H1 (cell line): Measurements from ENCODE around the gene KRT12. TPM values are rescaled to one million over a fixed set of nuclear protein-coding genes. Genes with fewer than 3 reads are reported as not detected.
A peak's percentile ranks its signal among the peaks of the same experiment; 100 is the strongest.

Experiments used
- CTCF ChIA-PET: fragments of 300-600 bp; sonication (Branson Sonifier 250); formaldehyde crosslinking; loops from one replicate; lab custom pipeline; 2021; ENCODE audit not compliant: partially characterized antibody; lab: Charles Lee
- POLR2A ChIA-PET: fragments of 300-600 bp; sonication (Branson Sonifier 250); formaldehyde crosslinking; loops from one replicate; lab custom pipeline; 2021; ENCODE audit warnings: inconsistent platforms; ENCODE audit not compliant: partially characterized antibody; lab: Charles Lee
- DNase-seq, 2 experiments: peaks; one replicate each; pipeline versions ENCODE4 v3.0.0 to v3.0.0-alpha.2; 2010 to 2022; ENCODE audit warnings: low spot score in 2 of 2, low read depth in 1 of 2, mixed read lengths in 1 of 2
- FAIRE-seq: peaks from 2 replicates; lab custom pipeline; 2011; peaks lifted over from hg19 to GRCh38; lab: Jason Lieb, UNC
- H2AFZ ChIP-seq: 2 replicates; pipeline ENCODE4 v1.8.1; 2012; ENCODE audit warnings: low read length, inconsistent platforms
- H2AK5ac ChIP-seq: 2 replicates; pipeline ENCODE4 v1.6.1; 2013; ENCODE audit warnings: low read depth, low read length
- H2BK120ac ChIP-seq: replicated peaks from 2 replicates; pipeline ENCODE3; 2013; ENCODE audit warnings: low read depth, low read length, inconsistent platforms
- H2BK12ac ChIP-seq: 2 replicates; pipeline ENCODE4 v1.6.1; 2013; ENCODE audit warnings: low read depth, low read length
- H2BK15ac ChIP-seq: 2 replicates; pipeline ENCODE4 v1.6.1; 2013; ENCODE audit warnings: low read length
- H2BK20ac ChIP-seq: 2 replicates; pipeline ENCODE4 v1.6.1; 2013; ENCODE audit warnings: low read length
- H2BK5ac ChIP-seq: 2 replicates; pipeline ENCODE4 v1.6.1; 2013; ENCODE audit warnings: low read depth, low read length
- H3K14ac ChIP-seq: 2 replicates; pipeline ENCODE4 v1.6.1; 2013; ENCODE audit warnings: inconsistent platforms; ENCODE audit not compliant: insufficient read length
- H3K18ac ChIP-seq: 2 replicates; pipeline ENCODE4 v1.6.1; 2013; ENCODE audit warnings: low read length; ENCODE audit errors: extremely low read depth
- H3K23ac ChIP-seq: 2 replicates; pipeline ENCODE4 v1.6.1; 2013; ENCODE audit warnings: inconsistent platforms; ENCODE audit not compliant: insufficient read length
- H3K23me2 ChIP-seq: 2 replicates; pipeline ENCODE4 v1.6.1; 2013; ENCODE audit warnings: low read depth, low read length
- H3K27ac ChIP-seq: 2 replicates; pipeline ENCODE4 v1.6.1; 2011; ENCODE audit warnings: low read depth, low read length, inconsistent platforms
- H3K27me3 ChIP-seq, 4 experiments: replicated peaks in 1 of 4; 1 replicate in 1 of 4; 2 replicates in 3 of 4; pipeline versions ENCODE4 v1.6.1 to v1.8.1; 2011 to 2013; ENCODE audit warnings: low read length in 3 of 4, mild to moderate bottlenecking in 3 of 4, inconsistent platforms in 2 of 4, mixed read lengths in 2 of 4, moderate library complexity in 1 of 4; ENCODE audit not compliant: control insufficient read depth in 3 of 4, insufficient read depth in 3 of 4; ENCODE audit errors: extremely low read depth in 1 of 4
- H3K36me3 ChIP-seq, 4 experiments: 2 replicates each; pipeline versions ENCODE4 v1.6.1 to v1.8.1; 2011 to 2013; ENCODE audit warnings: mild to moderate bottlenecking in 4 of 4, low read length in 3 of 4, moderate library complexity in 2 of 4, control low read depth in 1 of 4, inconsistent platforms in 1 of 4; ENCODE audit not compliant: insufficient read depth in 4 of 4, control insufficient read depth in 2 of 4
- H3K4ac ChIP-seq: replicated peaks from 2 replicates; pipeline ENCODE3; 2013; ENCODE audit warnings: low read length, low read depth, mixed read lengths, inconsistent platforms; ENCODE audit not compliant: insufficient read length
- H3K4me1 ChIP-seq, 4 experiments: replicated peaks in 1 of 4; 1 replicate in 1 of 4; 2 replicates in 3 of 4; pipeline versions ENCODE4 v1.6.1 to v1.8.1; 2011 to 2013; ENCODE audit warnings: low read length in 3 of 4, inconsistent platforms in 2 of 4, mixed read lengths in 1 of 4; ENCODE audit not compliant: insufficient read depth in 4 of 4, control insufficient read depth in 3 of 4
- H3K4me2 ChIP-seq, 2 experiments: 2 replicates each; pipeline versions ENCODE4 v1.6.1 to v1.8.1; 2011 to 2013; ENCODE audit warnings: low read depth in 2 of 2, low read length in 2 of 2, control low read depth in 1 of 2, inconsistent platforms in 1 of 2, mild to moderate bottlenecking in 1 of 2; ENCODE audit not compliant: insufficient read depth in 1 of 2
- H3K4me3 ChIP-seq, 4 experiments: fragments of 200-600, 300-600 bp in 1 of 4; sonication (generic), shearing (Covaris generic), sonication (Bioruptor Twin) in 1 of 4; 2 replicates each; pipeline versions ENCODE4 v1.5.1 to v1.8.1; 2011 to 2016; ENCODE audit warnings: low read length in 4 of 4, low read depth in 3 of 4, control low read depth in 2 of 4, inconsistent platforms in 2 of 4, mild to moderate bottlenecking in 2 of 4, mixed read lengths in 1 of 4, moderate library complexity in 1 of 4; ENCODE audit not compliant: insufficient read depth in 2 of 4; ENCODE audit errors: extremely low read depth in 1 of 4
- H3K56ac ChIP-seq: replicated peaks from 2 replicates; pipeline ENCODE3; 2013; ENCODE audit warnings: low read depth, mild to moderate bottlenecking, mixed read lengths, low read length, inconsistent platforms; ENCODE audit not compliant: insufficient read length
- H3K79me1 ChIP-seq: 2 replicates; pipeline ENCODE4 v1.6.1; 2013; ENCODE audit warnings: low read depth, low read length, control low read depth
- H3K79me2 ChIP-seq, 2 experiments: 2 replicates each; pipeline versions ENCODE4 v1.6.1 to v1.8.1; 2012 to 2013; ENCODE audit warnings: low read length in 2 of 2, mild to moderate bottlenecking in 2 of 2, inconsistent platforms in 1 of 2; ENCODE audit not compliant: insufficient read depth in 2 of 2, control insufficient read depth in 1 of 2
- H3K9ac ChIP-seq, 4 experiments: replicated peaks in 1 of 4; 1 replicate in 1 of 4; 2 replicates in 3 of 4; pipeline versions ENCODE4 v1.6.1 to v1.8.1; 2011 to 2013; ENCODE audit warnings: low read depth in 3 of 4, low read length in 3 of 4, control low read depth in 2 of 4, mild to moderate bottlenecking in 2 of 4, moderate library complexity in 2 of 4, inconsistent platforms in 1 of 4; ENCODE audit errors: extremely low read depth in 1 of 4
- H3K9me3 ChIP-seq, 2 experiments: 2 replicates each; pipeline versions ENCODE4 v1.6.1 to v1.8.1; 2012 to 2013; ENCODE audit warnings: mild to moderate bottlenecking in 2 of 2, moderate library complexity in 2 of 2, control low read depth in 1 of 2, inconsistent platforms in 1 of 2, low read depth in 1 of 2, low read length in 1 of 2, mixed read lengths in 1 of 2; ENCODE audit not compliant: insufficient read depth in 2 of 2
- H4K20me1 ChIP-seq, 2 experiments: replicated peaks in 1 of 2; 2 replicates each; pipeline versions ENCODE3 to v1.8.1; 2011 to 2013; ENCODE audit warnings: inconsistent platforms in 2 of 2, low read length in 2 of 2, mild to moderate bottlenecking in 1 of 2; ENCODE audit not compliant: insufficient read depth in 2 of 2, control insufficient read depth in 1 of 2
- H4K5ac ChIP-seq: 2 replicates; pipeline ENCODE4 v1.6.1; 2013; ENCODE audit warnings: low read length, low read depth, mixed read lengths, inconsistent platforms; ENCODE audit not compliant: insufficient read length
- H4K8ac ChIP-seq: 2 replicates; pipeline ENCODE4 v1.8.0; 2013; ENCODE audit warnings: mild to moderate bottlenecking, moderate library complexity, low read length, inconsistent platforms; ENCODE audit not compliant: insufficient read depth; ENCODE audit errors: extremely low read depth
- H4K91ac ChIP-seq: replicated peaks from 2 replicates; pipeline ENCODE3; 2013; ENCODE audit warnings: low read length, mixed read lengths, inconsistent platforms; ENCODE audit not compliant: insufficient read length
- BCL11A ChIP-seq, 2 experiments: IDR thresholded peaks; one replicate each; pipeline ENCODE4 v1.6.1; 2011; ENCODE audit warnings: low read depth in 2 of 2, low read length in 2 of 2, mild to moderate bottlenecking in 2 of 2
- BRCA1 ChIP-seq: IDR thresholded peaks from 2 replicates; pipeline ENCODE4 v1.6.1; 2012; ENCODE audit warnings: low read depth, low read length, improper control_type of control experiment
- HDAC2 ChIP-seq, 2 experiments: fragments of 300-600 bp in 1 of 2; sonication (generic) in 1 of 2; IDR thresholded peaks; 2 replicates each; pipeline ENCODE4 v1.6.1; 2011 to 2012; ENCODE audit warnings: low read depth in 2 of 2, low read length in 2 of 2, mild to moderate bottlenecking in 2 of 2, moderate library complexity in 2 of 2, borderline replicate concordance in 1 of 2, inconsistent platforms in 1 of 2
- RAD21 ChIP-seq, 2 experiments: IDR thresholded peaks in 1 of 2; conservative IDR thresholded peaks in 1 of 2; 2 replicates each; pipeline ENCODE4 v1.6.1; 2011; ENCODE audit warnings: low read depth in 2 of 2, low read length in 2 of 2, improper control_type of control experiment in 1 of 2, inconsistent platforms in 1 of 2, mild to moderate bottlenecking in 1 of 2, moderate library complexity in 1 of 2
- SIRT6 ChIP-seq: IDR thresholded peaks from one replicate; pipeline ENCODE4 v1.7.1; 2012; ENCODE audit warnings: low read length, inconsistent platforms
- SUZ12 ChIP-seq: fragments of 200-600 bp; sonication (generic); IDR thresholded peaks from 2 replicates; pipeline ENCODE4 v1.6.1; 2012; ENCODE audit warnings: mild to moderate bottlenecking, inconsistent platforms, low read length, moderate library complexity, mixed read lengths
- YY1 ChIP-seq: IDR thresholded peaks from 2 replicates; pipeline ENCODE4 v1.6.1; 2011; ENCODE audit warnings: low read depth, mild to moderate bottlenecking, low read length
- WGBS, 2 experiments: shearing (Covaris generic) in 1 of 2; methylation state at CpG; one replicate each; pipeline versions ENCODE4 v1.1.6 to v1.1.7; 2013 to 2015; ENCODE audit warnings: low lambda C conversion rate in 2 of 2, mixed read lengths in 2 of 2, inconsistent platforms in 1 of 2, low coverage in 1 of 2, missing lambda C conversion rate in 1 of 2; ENCODE audit not compliant: insufficient replicate concordance in 2 of 2, insufficient coverage in 1 of 2, insufficient read length in 1 of 2; ENCODE audit errors: extremely low coverage in 1 of 2, missing lambda C conversion rate in 1 of 2; 5-methylcytosine and 5-hydroxymethylcytosine counted together
- polyA plus RNA-seq, 7 experiments: library from polyadenylated mRNA; depleted of rRNA in 3 of 7; stranded (reverse) in 5 of 7; unstranded in 2 of 7; fragments of >200 nt in 5 of 7; fragments of 200-250 nt in 2 of 7; gene quantifications; 1 replicate in 5 of 7; 2 replicates in 1 of 7; 4 replicates in 1 of 7; pipeline versions ENCODE4 v1.2.1 to v1.2.3, GENCODE V29; 2011 to 2013; ENCODE audit warnings: missing spikeins in 2 of 7, mixed read lengths in 2 of 7
- total RNA-seq: library from RNA; stranded (reverse); fragmentation: NEBNext Ultra II Directional; extraction: Animal tissue kit (Norgen Biotek cat#: 25700); gene quantifications from 2 replicates; pipeline ENCODE4 v1.2.1, GENCODE V29; 2021
- TF ChIP-seq, protein P1 (sequence below): IDR thresholded peaks from 2 replicates; pipeline ENCODE4 v1.6.1; 2012; ENCODE audit warnings: inconsistent platforms

The KRT12 gene
- total and polyA plus RNA-seq, 2 of the 8 experiments (the other 6 are each of a cell fraction or from before 2014, with no cell fraction given), result not detected

DNA sequence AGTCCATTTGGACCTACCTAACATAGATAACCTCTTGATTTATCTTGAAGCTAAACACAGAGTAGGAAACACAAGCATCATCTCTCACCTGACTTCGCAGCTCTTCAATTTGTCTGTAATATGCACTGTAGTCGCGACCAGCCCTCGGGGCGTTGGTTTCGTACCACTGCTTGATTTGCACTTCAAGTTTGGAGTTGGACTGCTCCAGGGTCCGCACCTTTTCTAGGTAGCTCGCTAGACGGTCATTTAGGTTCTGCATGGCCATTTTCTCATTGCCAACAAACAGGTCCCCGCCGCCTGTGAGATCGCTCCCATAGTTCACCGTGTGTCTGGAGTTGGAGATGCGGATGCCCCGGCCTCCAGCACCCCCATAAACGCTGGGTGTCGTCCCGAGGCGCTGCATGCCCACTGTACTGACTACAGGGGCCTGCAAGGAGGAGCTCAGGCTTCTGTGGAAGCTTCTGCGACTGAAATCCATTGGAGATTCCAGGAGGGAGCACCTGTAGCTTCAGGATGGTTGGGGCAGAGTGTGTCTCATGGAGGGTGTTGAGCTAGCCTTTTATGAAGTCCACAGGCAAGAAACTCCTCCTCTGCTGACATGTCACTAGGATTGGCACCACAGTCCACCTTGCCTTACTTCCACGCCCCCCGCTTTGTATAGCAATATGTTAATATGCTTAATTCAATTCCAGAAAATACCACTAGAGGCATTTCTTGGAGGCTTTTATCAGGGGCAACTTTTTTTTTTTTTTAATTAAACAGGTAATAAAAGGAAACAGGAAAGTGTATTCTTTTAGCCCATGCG, 17.9 kb upstream of the KRT12 start, which contains the start of gene KRT20:
Gene KRT20, minus strand, starts transcription at position 535 of the 805 bp plus-strand sequence. Its CDS starts 57 bp downstream, at position 478.
- no peak within 1 kb of the TSS for H4K91ac ChIP-seq
- H2AFZ ChIP-seq, result no peak within 1 kb of the TSS
- H3K4ac ChIP-seq, result no peak within 1 kb of the TSS
- no peak within 1 kb of the TSS for H2BK12ac ChIP-seq
- H3K14ac ChIP-seq, result no peak within 1 kb of the TSS
- no peaks in the 10 kb centered on the region for H3K23me2 ChIP-seq
- no peaks in the 10 kb centered on the region for H3K4me1 ChIP-seq
- no peak within 1 kb of the TSS for H2BK20ac ChIP-seq
- H3K4me3 ChIP-seq, result no peak within 1 kb of the TSS
- no peak within 1 kb of the TSS for H4K5ac ChIP-seq
- POLR2A ChIA-PET, result no interaction called here
- no peak within 1 kb of the TSS for H3K56ac ChIP-seq
- no peak within 1 kb of the TSS for H3K4me2 ChIP-seq
- no peak within 1 kb of the TSS for H3K9ac ChIP-seq
- no peaks in the 10 kb centered on the region for H3K36me3 ChIP-seq
- H3K9me3 ChIP-seq, result no peaks in the 10 kb centered on the region
- H3K27me3 ChIP-seq, result no peaks in the 10 kb centered on the region
- CTCF ChIA-PET, result interaction anchor here (0.5 to 2.1 kb wide), 14 partner anchors 15 to 947 kb away, joined by 3 to 8 read pairs (median 3); partner anchors contain the start of genes KRT10 and KRT12
- H4K8ac ChIP-seq, result peak within 1 kb of the TSS; percentile 46; the same call in 1 of the 2 replicates
- H3K79me1 ChIP-seq, result no peaks in the 10 kb centered on the region
- no peak for FAIRE-seq
- H3K27ac ChIP-seq, result no peak within 1 kb of the TSS
- H4K20me1 ChIP-seq, result no peaks in the 10 kb centered on the region
- H3K79me2 ChIP-seq, result no peaks in the 10 kb centered on the region
- no peak for DNase-seq
- H2BK120ac ChIP-seq, result no peak within 1 kb of the TSS
- no peak within 1 kb of the TSS for H2BK15ac ChIP-seq
- WGBS, 2 experiments, result 92% methylated on average over 23 of the region's 23 CpGs; no CpG with 5 or more reads in 1 of the 2 experiments
- H3K18ac ChIP-seq, result no peak within 1 kb of the TSS
- H3K23ac ChIP-seq, result no peak within 1 kb of the TSS
- no peak within 1 kb of the TSS for H2BK5ac ChIP-seq
- no peak within 1 kb of the TSS for H2AK5ac ChIP-seq
- no peak for TF ChIP-seq BRCA1
- TF ChIP-seq, protein P1, sequence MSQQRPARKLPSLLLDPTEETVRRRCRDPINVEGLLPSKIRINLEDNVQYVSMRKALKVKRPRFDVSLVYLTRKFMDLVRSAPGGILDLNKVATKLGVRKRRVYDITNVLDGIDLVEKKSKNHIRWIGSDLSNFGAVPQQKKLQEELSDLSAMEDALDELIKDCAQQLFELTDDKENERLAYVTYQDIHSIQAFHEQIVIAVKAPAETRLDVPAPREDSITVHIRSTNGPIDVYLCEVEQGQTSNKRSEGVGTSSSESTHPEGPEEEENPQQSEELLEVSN, result no peak
- no peak for TF ChIP-seq SUZ12
- TF ChIP-seq BCL11A (IDR thresholded peaks at IDR 0.05; ENCODE audit: low read depth in 2 of 2, low read length in 2 of 2), result no peak
- no peak for TF ChIP-seq YY1
- no peak for TF ChIP-seq SIRT6
- no peak for TF ChIP-seq HDAC2 (IDR thresholded peaks at IDR 0.05; ENCODE audit: borderline replicate concordance in 1 of 2, low read depth in 2 of 2, low read length in 2 of 2)
- TF ChIP-seq RAD21 (IDR thresholded peaks at IDR 0.05 in 1 of 2, conservative IDR thresholded peaks at IDR 0.05 in 1 of 2; ENCODE audit: low read depth in 2 of 2, low read length in 2 of 2), result no peak
